Activated CD4-positive, alpha-beta T cell treated with anti-CD3 and anti-CD28 coated beads for 36 hours (primary cell): Measurements from ENCODE around the gene NOXA1. TPM values are rescaled to one million over a fixed set of nuclear protein-coding genes. Genes with fewer than 3 reads are reported as not detected.

ENCODE experiments used
- ATAC-seq: fragments of 200-7000 bp; cut with Tn5 transposase; one replicate; pipeline ENCODE4 v1.10.0; 2021; ENCODE audit warnings: mild to moderate bottlenecking, moderate library complexity
- CTCF ChIA-PET: fragments of 350-600 bp; sonication (Branson Sonifier 250); formaldehyde crosslinking; loops from one replicate; lab custom pipeline; 2021; ENCODE audit warnings: antibody characterized with exemption; lab: Charles Lee
- POLR2A ChIA-PET: fragments of 350-600 bp; sonication (Branson Sonifier 250); formaldehyde crosslinking; loops from one replicate; lab custom pipeline; 2021; ENCODE audit warnings: antibody characterized with exemption, inconsistent platforms; lab: Charles Lee
- DNase-seq: peaks from one replicate; pipeline ENCODE4 v3.0.0-alpha.2; 2020
- H3K27ac Mint-ChIP-seq: one replicate; pipeline ENCODE4 v1.8.0; 2021; ENCODE audit warnings: mixed read lengths
- H3K27me3 Mint-ChIP-seq: one replicate; pipeline ENCODE4 v1.8.0; 2021; ENCODE audit warnings: mixed read lengths
- H3K36me3 Mint-ChIP-seq: one replicate; pipeline ENCODE4 v1.8.0; 2021; ENCODE audit warnings: low read depth, mixed read lengths
- H3K4me1 Mint-ChIP-seq: one replicate; pipeline ENCODE4 v1.8.0; 2021; ENCODE audit warnings: mixed read lengths
- H3K4me3 Mint-ChIP-seq: one replicate; pipeline ENCODE4 v1.8.0; 2021; ENCODE audit warnings: mild to moderate bottlenecking, moderate library complexity, mixed read lengths
- H3K9me3 Mint-ChIP-seq: one replicate; pipeline ENCODE4 v1.8.0; 2021; ENCODE audit warnings: low read depth, mixed read lengths
- intact Hi-C, 2 experiments: fragments of 100-400 bp; cut with DNase I in 1 of 2; cut with micrococcal nuclease in 1 of 2; formaldehyde crosslinking; loops; one replicate each; pipeline versions ENCODE4 v1.14.2 to v1.15.1; 2022 to 2024; cut with DNase I, micrococcal nuclease
- total RNA-seq, 2 experiments: library from RNA; stranded (reverse); gene quantifications; one replicate each; pipeline ENCODE4 v1.2.3, GENCODE V29; 2021

The NOXA1 gene
- total RNA-seq, 2 experiments from 2014 or later = 0.97 to 1.7 TPM

GRCh38 chr9:137467161-137467581 lies 44.0 kb downstream of the NOXA1 start:
- Mint-ChIP-seq H3K27ac (no peak overlapping the region), H3K27me3 (peaks cover 4% of the 10 kb centered on the region), H3K9me3 (no peaks in the 10 kb centered on the region), H3K4me1 (peaks cover 9% of the 10 kb centered on the region), H3K4me3 (no peak overlapping the region), H3K36me3 (no peaks in the 10 kb centered on the region)
- intact Hi-C loops = no loop called here
- ChIA-PET CTCF (no interaction called here), POLR2A (no interaction called here)
- ATAC-seq (no peak), DNase-seq (no peak)

GRCh38 chr9:137467896-137468295 lies 44.7 kb downstream of the NOXA1 start:
- Mint-ChIP-seq H3K27me3 (peaks cover 4% of the 10 kb centered on the region), H3K4me1 (peaks cover 7% of the 10 kb centered on the region), H3K4me3 (no peak overlapping the region), H3K27ac (no peak overlapping the region), H3K36me3 (peaks cover 2% of the 10 kb centered on the region), H3K9me3 (no peaks in the 10 kb centered on the region)
- DNase-seq (no peak), ATAC-seq (no peak)
- ChIA-PET CTCF (no interaction called here), POLR2A (no interaction called here)
- intact Hi-C loops = no loop called here

- ATAC-seq (no peak), DNase-seq (no peak)
- Mint-ChIP-seq H3K36me3 (peaks cover 14% of the 10 kb centered on the region), H3K9me3 (peaks cover 7% of the 10 kb centered on the region), H3K27ac (no peak overlapping the region), H3K4me1 (peaks cover 5% of the 10 kb centered on the region), H3K27me3 (peaks cover 4% of the 10 kb centered on the region), H3K4me3 (no peak overlapping the region)
- ChIA-PET CTCF (interaction anchor here (1.3 to 2.0 kb wide), 2 partner anchors 11 to 64 kb away, joined by 5 to 7 read pairs; partner anchors contain the start of gene NSMF), POLR2A (no interaction called here)
- intact Hi-C loops = no loop called here
Measured at GRCh38 chr9:137470785-137471184, 47.6 kb downstream of the NOXA1 start.

GRCh38 chr9:137474271-137474670 lies 51.1 kb downstream of the NOXA1 start:
- ATAC-seq = no peak
- peaks cover 16% of the 10 kb centered on the region for H3K36me3 Mint-ChIP-seq
- H3K27me3 Mint-ChIP-seq = peaks cover under 1% of the 10 kb centered on the region
- DNase-seq = no peak
- no peak overlapping the region for H3K4me3 Mint-ChIP-seq
- peaks cover 5% of the 10 kb centered on the region for H3K4me1 Mint-ChIP-seq
- ChIA-PET POLR2A (no interaction called here), CTCF (interaction anchor here (0.6 kb wide), 1 partner anchor 35 kb away, joined by 3 read pairs; no protein-coding TSS in a partner anchor)
- intact Hi-C loops = no loop called here
- H3K27ac Mint-ChIP-seq = no peak overlapping the region
- peaks cover 12% of the 10 kb centered on the region for H3K9me3 Mint-ChIP-seq

GRCh38 chr9:137475666-137476065 lies 52.5 kb downstream of the NOXA1 start:
- ATAC-seq = no peak
- intact Hi-C loops = no loop called here
- Mint-ChIP-seq H3K9me3 (peaks cover 12% of the 10 kb centered on the region), H3K27ac (no peak overlapping the region), H3K4me1 (peaks cover 2% of the 10 kb centered on the region), H3K4me3 (no peak overlapping the region), H3K27me3 (no peaks in the 10 kb centered on the region), H3K36me3 (peaks cover 16% of the 10 kb centered on the region)
- DNase-seq = no peak
- CTCF ChIA-PET = no interaction called here
- POLR2A ChIA-PET = no interaction called here

- Mint-ChIP-seq H3K27me3 (no peaks in the 10 kb centered on the region), H3K36me3 (peaks cover 16% of the 10 kb centered on the region), H3K9me3 (peaks cover 12% of the 10 kb centered on the region), H3K27ac (no peak overlapping the region), H3K4me3 (no peak overlapping the region), H3K4me1 (peaks cover 4% of the 10 kb centered on the region)
- CTCF ChIA-PET = no interaction called here
- DNase-seq (no peak), ATAC-seq (no peak)
- intact Hi-C loops = no loop called here
- POLR2A ChIA-PET = no interaction called here
Measured at GRCh38 chr9:137476856-137477255, 53.7 kb downstream of the NOXA1 start.

- no peak overlapping the region for H3K4me3 Mint-ChIP-seq
- peaks cover 13% of the 10 kb centered on the region for H3K36me3 Mint-ChIP-seq
- peaks cover 9% of the 10 kb centered on the region for H3K4me1 Mint-ChIP-seq
- no peak overlapping the region for H3K27ac Mint-ChIP-seq
- POLR2A ChIA-PET = no interaction called here
- CTCF ChIA-PET = interaction anchor here (0.7 kb wide), 1 partner anchor 112 kb away, joined by 4 read pairs; no protein-coding TSS in a partner anchor
- intact Hi-C loops = no loop called here
- DNase-seq = no peak
- no peaks in the 10 kb centered on the region for H3K27me3 Mint-ChIP-seq
- peaks cover 12% of the 10 kb centered on the region for H3K9me3 Mint-ChIP-seq
- no peak for ATAC-seq
Measured at GRCh38 chr9:137477778-137478612, 54.8 kb downstream of the NOXA1 start.

- intact Hi-C loops = no loop called here
- Mint-ChIP-seq H3K4me1 (peaks cover 9% of the 10 kb centered on the region), H3K27me3 (no peaks in the 10 kb centered on the region), H3K9me3 (peaks cover 12% of the 10 kb centered on the region), H3K27ac (no peak overlapping the region), H3K4me3 (no peak overlapping the region), H3K36me3 (peaks cover 10% of the 10 kb centered on the region)
- ChIA-PET CTCF (interaction anchor here (0.7 kb wide), 1 partner anchor 112 kb away, joined by 4 read pairs; no protein-coding TSS in a partner anchor), POLR2A (no interaction called here)
- ATAC-seq (no peak), DNase-seq (no peak)
Measured at GRCh38 chr9:137478613-137478961, 55.4 kb downstream of the NOXA1 start.

- CTCF ChIA-PET = no interaction called here
- intact Hi-C loops = no loop called here
- peaks cover 11% of the 10 kb centered on the region for H3K9me3 Mint-ChIP-seq
Measured at GRCh38 chr9:137478962-137479861, 56.0 kb downstream of the NOXA1 start.

GRCh38 chr9:137479892-137480685 lies 56.9 kb downstream of the NOXA1 start:
- Mint-ChIP-seq H3K9me3 (peaks cover 8% of the 10 kb centered on the region), H3K36me3 (peaks cover 4% of the 10 kb centered on the region), H3K4me3 (no peak overlapping the region), H3K4me1 (peaks cover 9% of the 10 kb centered on the region), H3K27me3 (no peaks in the 10 kb centered on the region), H3K27ac (no peak overlapping the region)
- intact Hi-C loops = no loop called here
- POLR2A ChIA-PET = no interaction called here
- ATAC-seq (no peak), DNase-seq (no peak)
- CTCF ChIA-PET = no interaction called here

More at GRCh38 chr9:137478962-137479861, 56.0 kb downstream of the NOXA1 start:
- Mint-ChIP-seq H3K4me1 (peaks cover 9% of the 10 kb centered on the region), H3K27me3 (no peaks in the 10 kb centered on the region), H3K27ac (no peak overlapping the region), H3K4me3 (no peak overlapping the region), H3K36me3 (peaks cover 6% of the 10 kb centered on the region)
- POLR2A ChIA-PET = no interaction called here
- ATAC-seq = no peak
- no peak for DNase-seq
